ENCODE data around the gene RALGDS. TPM values are rescaled to one million over a fixed set of nuclear protein-coding genes. Genes with fewer than 3 reads are reported as not detected.

The RALGDS gene
- total and polyA plus RNA-seq, 9 of the 15 experiments (the other 6 are each of a cell fraction or from before 2014, with no cell fraction given) = 0.75 to 43.3 (median 27.1) TPM

DNA sequence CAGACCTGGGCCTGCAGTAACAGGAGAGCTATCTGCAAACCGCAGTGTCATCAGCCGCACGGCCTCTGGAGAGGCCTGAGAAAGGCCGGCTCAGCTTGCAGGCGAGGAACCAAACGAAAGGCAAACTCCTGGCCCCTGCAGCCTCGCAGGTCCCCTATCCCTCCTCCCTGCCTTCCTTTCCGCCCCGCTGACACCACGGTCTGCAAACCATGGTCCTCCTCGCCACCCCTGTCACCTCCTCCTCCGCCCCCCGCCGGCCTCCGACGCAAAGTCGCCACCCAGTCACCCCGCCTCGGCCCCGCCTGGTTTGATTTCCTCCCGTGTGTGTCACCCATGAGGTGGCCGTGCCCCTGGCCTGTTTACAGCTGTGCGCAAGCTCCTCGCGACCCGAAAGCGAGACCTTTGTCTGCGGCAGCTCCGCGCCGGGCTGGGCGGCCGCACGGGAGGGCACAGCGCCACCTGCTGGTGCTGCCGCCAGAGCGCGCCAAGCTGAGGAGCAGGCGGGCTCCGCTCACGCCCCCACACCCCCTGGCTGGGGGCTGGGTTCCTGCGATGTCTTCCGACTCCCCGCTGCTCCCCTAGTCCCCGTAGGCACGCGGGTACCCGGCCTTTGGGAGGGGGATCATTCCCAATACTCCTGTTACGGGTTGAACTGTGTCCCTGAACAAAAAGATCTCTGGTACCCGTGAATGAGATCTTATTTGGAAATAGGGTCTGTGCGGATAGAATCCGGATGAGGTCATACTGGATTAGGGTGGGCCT is 23.3 kb upstream of the RALGDS start (continued):
- no peak for TF ChIP-seq HMG20B (CRISPR knock-in tag; IDR thresholded peaks at IDR 0.05)
- TF ChIP-seq TCF3 (CRISPR knock-in tag; IDR thresholded peaks at IDR 0.05) = 0 out of 2 replicates have a peak, but pooled peaks have one; percentile 20
- TF ChIP-seq GABPB1 (CRISPR knock-in tag; IDR thresholded peaks at IDR 0.05) = peak; percentile 76
- TF ChIP-seq, protein P1, sequence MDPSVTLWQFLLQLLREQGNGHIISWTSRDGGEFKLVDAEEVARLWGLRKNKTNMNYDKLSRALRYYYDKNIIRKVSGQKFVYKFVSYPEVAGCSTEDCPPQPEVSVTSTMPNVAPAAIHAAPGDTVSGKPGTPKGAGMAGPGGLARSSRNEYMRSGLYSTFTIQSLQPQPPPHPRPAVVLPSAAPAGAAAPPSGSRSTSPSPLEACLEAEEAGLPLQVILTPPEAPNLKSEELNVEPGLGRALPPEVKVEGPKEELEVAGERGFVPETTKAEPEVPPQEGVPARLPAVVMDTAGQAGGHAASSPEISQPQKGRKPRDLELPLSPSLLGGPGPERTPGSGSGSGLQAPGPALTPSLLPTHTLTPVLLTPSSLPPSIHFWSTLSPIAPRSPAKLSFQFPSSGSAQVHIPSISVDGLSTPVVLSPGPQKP (CRISPR knock-in tag; IDR thresholded peaks at IDR 0.05) = no peak
- TF ChIP-seq NCOA2 (IDR thresholded peaks at IDR 0.05; ENCODE audit: partially characterized antibody in 2 of 2) = no peak
- no peak for TF ChIP-seq CCNT2 (IDR thresholded peaks at IDR 0.05; ENCODE audit: borderline replicate concordance, extremely low read depth, insufficient read length, low read depth, low read length)
- TF ChIP-seq, protein P2, sequence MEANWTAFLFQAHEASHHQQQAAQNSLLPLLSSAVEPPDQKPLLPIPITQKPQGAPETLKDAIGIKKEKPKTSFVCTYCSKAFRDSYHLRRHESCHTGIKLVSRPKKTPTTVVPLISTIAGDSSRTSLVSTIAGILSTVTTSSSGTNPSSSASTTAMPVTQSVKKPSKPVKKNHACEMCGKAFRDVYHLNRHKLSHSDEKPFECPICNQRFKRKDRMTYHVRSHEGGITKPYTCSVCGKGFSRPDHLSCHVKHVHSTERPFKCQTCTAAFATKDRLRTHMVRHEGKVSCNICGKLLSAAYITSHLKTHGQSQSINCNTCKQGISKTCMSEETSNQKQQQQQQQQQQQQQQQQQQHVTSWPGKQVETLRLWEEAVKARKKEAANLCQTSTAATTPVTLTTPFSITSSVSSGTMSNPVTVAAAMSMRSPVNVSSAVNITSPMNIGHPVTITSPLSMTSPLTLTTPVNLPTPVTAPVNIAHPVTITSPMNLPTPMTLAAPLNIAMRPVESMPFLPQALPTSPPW (CRISPR knock-in tag; IDR thresholded peaks at IDR 0.05) = peak; percentile 69
- TF ChIP-seq ELF4 (CRISPR knock-in tag; IDR thresholded peaks at IDR 0.05) = peak; percentile 83
- TF ChIP-seq, protein P3, sequence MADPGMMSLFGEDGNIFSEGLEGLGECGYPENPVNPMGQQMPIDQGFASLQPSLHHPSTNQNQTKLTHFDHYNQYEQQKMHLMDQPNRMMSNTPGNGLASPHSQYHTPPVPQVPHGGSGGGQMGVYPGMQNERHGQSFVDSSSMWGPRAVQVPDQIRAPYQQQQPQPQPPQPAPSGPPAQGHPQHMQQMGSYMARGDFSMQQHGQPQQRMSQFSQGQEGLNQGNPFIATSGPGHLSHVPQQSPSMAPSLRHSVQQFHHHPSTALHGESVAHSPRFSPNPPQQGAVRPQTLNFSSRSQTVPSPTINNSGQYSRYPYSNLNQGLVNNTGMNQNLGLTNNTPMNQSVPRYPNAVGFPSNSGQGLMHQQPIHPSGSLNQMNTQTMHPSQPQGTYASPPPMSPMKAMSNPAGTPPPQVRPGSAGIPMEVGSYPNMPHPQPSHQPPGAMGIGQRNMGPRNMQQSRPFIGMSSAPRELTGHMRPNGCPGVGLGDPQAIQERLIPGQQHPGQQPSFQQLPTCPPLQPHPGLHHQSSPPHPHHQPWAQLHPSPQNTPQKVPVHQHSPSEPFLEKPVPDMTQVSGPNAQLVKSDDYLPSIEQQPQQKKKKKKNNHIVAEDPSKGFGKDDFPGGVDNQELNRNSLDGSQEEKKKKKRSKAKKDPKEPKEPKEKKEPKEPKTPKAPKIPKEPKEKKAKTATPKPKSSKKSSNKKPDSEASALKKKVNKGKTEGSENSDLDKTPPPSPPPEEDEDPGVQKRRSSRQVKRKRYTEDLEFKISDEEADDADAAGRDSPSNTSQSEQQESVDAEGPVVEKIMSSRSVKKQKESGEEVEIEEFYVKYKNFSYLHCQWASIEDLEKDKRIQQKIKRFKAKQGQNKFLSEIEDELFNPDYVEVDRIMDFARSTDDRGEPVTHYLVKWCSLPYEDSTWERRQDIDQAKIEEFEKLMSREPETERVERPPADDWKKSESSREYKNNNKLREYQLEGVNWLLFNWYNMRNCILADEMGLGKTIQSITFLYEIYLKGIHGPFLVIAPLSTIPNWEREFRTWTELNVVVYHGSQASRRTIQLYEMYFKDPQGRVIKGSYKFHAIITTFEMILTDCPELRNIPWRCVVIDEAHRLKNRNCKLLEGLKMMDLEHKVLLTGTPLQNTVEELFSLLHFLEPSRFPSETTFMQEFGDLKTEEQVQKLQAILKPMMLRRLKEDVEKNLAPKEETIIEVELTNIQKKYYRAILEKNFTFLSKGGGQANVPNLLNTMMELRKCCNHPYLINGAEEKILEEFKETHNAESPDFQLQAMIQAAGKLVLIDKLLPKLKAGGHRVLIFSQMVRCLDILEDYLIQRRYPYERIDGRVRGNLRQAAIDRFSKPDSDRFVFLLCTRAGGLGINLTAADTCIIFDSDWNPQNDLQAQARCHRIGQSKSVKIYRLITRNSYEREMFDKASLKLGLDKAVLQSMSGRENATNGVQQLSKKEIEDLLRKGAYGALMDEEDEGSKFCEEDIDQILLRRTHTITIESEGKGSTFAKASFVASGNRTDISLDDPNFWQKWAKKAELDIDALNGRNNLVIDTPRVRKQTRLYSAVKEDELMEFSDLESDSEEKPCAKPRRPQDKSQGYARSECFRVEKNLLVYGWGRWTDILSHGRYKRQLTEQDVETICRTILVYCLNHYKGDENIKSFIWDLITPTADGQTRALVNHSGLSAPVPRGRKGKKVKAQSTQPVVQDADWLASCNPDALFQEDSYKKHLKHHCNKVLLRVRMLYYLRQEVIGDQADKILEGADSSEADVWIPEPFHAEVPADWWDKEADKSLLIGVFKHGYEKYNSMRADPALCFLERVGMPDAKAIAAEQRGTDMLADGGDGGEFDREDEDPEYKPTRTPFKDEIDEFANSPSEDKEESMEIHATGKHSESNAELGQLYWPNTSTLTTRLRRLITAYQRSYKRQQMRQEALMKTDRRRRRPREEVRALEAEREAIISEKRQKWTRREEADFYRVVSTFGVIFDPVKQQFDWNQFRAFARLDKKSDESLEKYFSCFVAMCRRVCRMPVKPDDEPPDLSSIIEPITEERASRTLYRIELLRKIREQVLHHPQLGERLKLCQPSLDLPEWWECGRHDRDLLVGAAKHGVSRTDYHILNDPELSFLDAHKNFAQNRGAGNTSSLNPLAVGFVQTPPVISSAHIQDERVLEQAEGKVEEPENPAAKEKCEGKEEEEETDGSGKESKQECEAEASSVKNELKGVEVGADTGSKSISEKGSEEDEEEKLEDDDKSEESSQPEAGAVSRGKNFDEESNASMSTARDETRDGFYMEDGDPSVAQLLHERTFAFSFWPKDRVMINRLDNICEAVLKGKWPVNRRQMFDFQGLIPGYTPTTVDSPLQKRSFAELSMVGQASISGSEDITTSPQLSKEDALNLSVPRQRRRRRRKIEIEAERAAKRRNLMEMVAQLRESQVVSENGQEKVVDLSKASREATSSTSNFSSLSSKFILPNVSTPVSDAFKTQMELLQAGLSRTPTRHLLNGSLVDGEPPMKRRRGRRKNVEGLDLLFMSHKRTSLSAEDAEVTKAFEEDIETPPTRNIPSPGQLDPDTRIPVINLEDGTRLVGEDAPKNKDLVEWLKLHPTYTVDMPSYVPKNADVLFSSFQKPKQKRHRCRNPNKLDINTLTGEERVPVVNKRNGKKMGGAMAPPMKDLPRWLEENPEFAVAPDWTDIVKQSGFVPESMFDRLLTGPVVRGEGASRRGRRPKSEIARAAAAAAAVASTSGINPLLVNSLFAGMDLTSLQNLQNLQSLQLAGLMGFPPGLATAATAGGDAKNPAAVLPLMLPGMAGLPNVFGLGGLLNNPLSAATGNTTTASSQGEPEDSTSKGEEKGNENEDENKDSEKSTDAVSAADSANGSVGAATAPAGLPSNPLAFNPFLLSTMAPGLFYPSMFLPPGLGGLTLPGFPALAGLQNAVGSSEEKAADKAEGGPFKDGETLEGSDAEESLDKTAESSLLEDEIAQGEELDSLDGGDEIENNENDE (IDR thresholded peaks at IDR 0.05; ENCODE audit: low read depth, low read length) = no peak
- TF ChIP-seq, protein P4, sequence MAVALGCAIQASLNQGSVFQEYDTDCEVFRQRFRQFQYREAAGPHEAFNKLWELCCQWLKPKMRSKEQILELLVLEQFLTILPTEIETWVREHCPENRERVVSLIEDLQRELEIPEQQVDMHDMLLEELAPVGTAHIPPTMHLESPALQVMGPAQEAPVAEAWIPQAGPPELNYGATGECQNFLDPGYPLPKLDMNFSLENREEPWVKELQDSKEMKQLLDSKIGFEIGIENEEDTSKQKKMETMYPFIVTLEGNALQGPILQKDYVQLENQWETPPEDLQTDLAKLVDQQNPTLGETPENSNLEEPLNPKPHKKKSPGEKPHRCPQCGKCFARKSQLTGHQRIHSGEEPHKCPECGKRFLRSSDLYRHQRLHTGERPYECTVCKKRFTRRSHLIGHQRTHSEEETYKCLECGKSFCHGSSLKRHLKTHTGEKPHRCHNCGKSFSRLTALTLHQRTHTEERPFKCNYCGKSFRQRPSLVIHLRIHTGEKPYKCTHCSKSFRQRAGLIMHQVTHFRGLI (CRISPR knock-in tag; IDR thresholded peaks at IDR 0.05) = no peak
